ENCODE results near the gene MPHOSPH9. TPM values are rescaled to one million over a fixed set of nuclear protein-coding genes. Genes with fewer than 3 reads are reported as not detected.

The MPHOSPH9 gene
- total RNA-seq, 1 donor = 68.9 TPM

DNA sequence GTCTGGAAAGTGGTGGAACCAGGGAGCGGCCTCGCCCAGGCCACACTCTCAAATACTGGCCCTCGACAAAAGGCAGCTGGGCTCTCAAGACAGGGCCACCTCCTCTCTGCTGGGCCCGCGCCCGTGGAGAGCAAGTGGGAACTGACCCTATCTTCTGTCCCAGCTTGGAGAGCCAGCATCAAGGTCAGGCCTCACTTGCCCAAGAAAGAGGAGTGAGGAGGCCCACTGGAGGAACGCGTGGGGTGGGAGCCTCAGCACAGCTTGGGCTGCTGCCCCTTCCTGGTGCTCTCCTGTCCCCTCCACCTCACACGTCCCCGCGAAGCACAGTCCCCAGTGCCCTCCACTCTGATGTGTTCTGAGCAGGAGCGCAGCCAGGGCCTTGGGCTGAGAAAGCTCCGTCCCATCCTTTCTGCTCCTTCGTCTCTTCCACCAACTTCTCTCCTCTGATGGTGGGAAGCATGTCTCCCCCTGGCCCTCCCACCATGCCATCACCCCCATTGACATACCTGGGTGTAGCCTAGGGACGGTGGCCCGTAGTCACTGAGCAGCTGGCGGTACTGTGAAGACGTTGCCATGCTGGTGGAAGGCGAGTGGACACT is 33.8 kb upstream of the MPHOSPH9 start:
- no peak overlapping the region for H3K4me3 ChIP-seq (ENCODE audit: low read depth, low read length)
- TF ChIP-seq, protein P1, sequence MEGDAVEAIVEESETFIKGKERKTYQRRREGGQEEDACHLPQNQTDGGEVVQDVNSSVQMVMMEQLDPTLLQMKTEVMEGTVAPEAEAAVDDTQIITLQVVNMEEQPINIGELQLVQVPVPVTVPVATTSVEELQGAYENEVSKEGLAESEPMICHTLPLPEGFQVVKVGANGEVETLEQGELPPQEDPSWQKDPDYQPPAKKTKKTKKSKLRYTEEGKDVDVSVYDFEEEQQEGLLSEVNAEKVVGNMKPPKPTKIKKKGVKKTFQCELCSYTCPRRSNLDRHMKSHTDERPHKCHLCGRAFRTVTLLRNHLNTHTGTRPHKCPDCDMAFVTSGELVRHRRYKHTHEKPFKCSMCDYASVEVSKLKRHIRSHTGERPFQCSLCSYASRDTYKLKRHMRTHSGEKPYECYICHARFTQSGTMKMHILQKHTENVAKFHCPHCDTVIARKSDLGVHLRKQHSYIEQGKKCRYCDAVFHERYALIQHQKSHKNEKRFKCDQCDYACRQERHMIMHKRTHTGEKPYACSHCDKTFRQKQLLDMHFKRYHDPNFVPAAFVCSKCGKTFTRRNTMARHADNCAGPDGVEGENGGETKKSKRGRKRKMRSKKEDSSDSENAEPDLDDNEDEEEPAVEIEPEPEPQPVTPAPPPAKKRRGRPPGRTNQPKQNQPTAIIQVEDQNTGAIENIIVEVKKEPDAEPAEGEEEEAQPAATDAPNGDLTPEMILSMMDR (IDR thresholded peaks at IDR 0.05; ENCODE audit: insufficient read depth, low read length) = no peak
- no peak for DNase-seq (ENCODE audit: low read depth)

DNA sequence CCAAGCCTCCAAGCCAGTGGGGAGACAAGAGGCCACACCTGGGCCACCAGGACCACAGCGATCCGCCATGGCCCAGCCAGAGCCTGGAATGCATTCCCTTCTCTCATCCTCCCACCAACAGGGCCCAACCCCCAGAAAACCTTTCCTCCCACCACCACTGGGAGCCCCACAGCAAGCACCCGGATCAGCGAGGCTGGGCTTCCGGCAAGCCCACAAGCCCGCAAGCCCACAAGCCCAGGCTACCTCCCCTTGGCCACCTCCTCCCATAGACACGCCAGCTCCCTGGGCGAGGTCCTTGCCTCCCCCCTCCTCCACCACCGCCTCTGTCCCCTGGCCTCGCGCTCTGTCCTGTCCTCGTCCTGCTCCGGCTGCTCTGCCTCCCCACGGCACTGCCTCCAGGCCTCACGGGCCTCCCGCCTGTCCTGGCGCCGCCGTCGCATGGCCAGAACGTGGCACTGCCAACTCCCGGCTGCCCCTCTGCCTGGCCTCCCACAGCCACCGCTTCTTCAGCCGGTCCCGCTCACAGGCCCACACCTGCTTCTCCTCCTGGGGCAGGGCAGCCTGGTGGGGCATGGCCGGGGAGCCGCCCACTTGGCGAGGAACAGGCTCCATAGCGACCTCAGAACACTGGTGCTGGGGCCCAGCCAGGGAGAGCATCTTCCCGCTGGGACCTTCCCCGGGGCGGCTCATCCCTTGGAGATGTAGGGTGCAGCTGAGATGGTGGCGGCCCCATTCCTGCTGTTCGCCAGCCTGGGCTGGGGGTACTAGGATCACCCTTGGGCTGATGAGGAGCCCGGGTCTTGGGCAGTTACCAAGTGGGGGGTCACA is 33.1 kb upstream of the MPHOSPH9 start:
- no peak overlapping the region for H3K4me3 ChIP-seq (ENCODE audit: low read depth, low read length)
- no peak for DNase-seq (ENCODE audit: low read depth)
- TF ChIP-seq, protein P1 (IDR thresholded peaks at IDR 0.05; ENCODE audit: insufficient read depth, low read length) = no peak

- TF ChIP-seq, protein P1 (IDR thresholded peaks at IDR 0.05; ENCODE audit: insufficient read depth, low read length) = no peak
Measured at GRCh38 chr12:123264642-123265041, 31.7 kb upstream of the MPHOSPH9 start.

DNA sequence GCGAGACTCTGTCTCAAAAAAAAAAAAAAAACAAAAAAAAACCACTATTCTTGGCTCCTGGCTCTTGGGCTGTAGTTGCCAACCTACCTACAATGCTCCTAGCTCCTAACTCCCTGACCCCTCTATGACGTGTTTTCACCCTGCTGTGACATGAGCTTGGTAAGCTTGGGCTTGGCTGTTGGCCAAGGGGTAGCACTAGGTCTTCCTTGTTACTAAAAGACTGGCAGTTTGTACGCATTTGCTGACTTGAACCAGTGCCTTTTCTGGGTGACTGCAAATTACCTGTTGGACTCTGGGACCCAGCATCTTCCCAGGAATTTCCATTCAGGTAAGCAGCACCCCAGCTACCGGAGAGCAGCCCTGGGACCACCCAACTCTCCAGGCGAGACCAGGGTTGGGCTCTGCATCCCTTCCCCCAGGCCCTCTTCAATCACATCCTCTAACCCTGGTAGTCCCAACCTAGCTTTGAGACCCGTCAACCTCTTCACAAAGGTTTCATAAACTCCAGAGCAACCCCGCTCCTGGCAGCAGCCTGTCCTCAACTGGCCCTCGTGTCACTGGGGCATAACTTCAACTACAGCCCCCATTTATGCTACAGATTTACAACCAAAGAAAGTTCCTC is 30.4 kb upstream of the MPHOSPH9 start:
- H3K4me3 ChIP-seq (ENCODE audit: low read depth, low read length) = no peak overlapping the region
- TF ChIP-seq, protein P1 (IDR thresholded peaks at IDR 0.05; ENCODE audit: insufficient read depth, low read length) = no peak
- DNase-seq (ENCODE audit: low read depth) = no peak

More at GRCh38 chr12:123264642-123265041, 31.7 kb upstream of the MPHOSPH9 start:
- no peak for DNase-seq (ENCODE audit: low read depth)
- H3K4me3 ChIP-seq (ENCODE audit: low read depth, low read length) = no peak overlapping the region

DNA sequence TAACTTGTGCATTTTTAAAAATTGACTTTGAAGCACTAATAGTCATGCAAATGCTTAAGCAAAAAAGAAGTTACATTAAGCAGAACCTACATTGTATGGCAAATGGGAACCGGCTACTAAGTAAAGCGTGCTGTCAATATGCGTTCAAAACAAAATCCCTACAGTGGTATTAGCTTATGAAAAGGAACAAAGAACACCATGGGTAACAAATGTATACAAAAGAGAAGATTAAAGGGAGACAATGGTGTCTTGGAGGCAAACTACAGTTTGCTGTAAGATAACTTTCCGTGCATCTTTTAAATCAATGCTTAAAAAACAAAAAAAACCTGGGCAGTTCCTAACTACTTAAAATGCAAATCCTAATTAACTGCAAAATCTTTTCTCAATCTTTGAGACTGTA is 28.3 kb upstream of the MPHOSPH9 start:
- no peak overlapping the region for H3K4me3 ChIP-seq (ENCODE audit: low read depth, low read length)
- TF ChIP-seq, protein P1 (IDR thresholded peaks at IDR 0.05; ENCODE audit: insufficient read depth, low read length) = no peak
- DNase-seq (ENCODE audit: low read depth) = no peak

DNA sequence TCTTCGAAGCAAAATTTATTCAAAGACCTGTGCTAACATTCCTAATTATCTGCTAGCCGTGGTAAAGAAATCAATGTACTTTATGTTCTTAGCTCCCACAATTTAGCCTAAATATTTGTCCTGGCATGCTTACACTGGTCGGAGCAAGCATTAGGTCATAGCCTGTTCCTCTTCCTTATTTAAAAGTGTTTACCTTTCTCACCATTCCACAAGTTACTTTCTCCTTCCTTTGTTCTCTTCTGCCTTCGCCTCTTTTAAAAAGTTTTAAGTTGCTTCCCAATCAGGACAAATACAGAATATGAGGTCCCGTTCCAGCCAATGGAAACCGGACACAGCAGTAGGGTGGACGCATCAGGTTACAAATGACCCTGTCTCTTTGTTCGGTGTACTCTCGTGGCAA is 27.1 kb upstream of the MPHOSPH9 start:
- H3K4me3 ChIP-seq (ENCODE audit: low read depth, low read length) = no peak overlapping the region
- TF ChIP-seq, protein P1 (IDR thresholded peaks at IDR 0.05; ENCODE audit: insufficient read depth, low read length) = no peak
- no peak for DNase-seq (ENCODE audit: low read depth)

All from fibroblast of the aortic adventitia (primary cell).